NCI-H2171 (cell line): Measurements from ENCODE around the gene CC2D1A.
"Not testable (repeated sequence)": the region's sequence is repeated elsewhere in the genome, so short reads cannot be mapped to it uniquely, and the experiment has no call there.

Experiments used
- DNase-seq: peaks from one replicate; lab custom pipeline; 2025; lab: John Stamatoyannopoulos, UW

The CC2D1A gene

DNA sequence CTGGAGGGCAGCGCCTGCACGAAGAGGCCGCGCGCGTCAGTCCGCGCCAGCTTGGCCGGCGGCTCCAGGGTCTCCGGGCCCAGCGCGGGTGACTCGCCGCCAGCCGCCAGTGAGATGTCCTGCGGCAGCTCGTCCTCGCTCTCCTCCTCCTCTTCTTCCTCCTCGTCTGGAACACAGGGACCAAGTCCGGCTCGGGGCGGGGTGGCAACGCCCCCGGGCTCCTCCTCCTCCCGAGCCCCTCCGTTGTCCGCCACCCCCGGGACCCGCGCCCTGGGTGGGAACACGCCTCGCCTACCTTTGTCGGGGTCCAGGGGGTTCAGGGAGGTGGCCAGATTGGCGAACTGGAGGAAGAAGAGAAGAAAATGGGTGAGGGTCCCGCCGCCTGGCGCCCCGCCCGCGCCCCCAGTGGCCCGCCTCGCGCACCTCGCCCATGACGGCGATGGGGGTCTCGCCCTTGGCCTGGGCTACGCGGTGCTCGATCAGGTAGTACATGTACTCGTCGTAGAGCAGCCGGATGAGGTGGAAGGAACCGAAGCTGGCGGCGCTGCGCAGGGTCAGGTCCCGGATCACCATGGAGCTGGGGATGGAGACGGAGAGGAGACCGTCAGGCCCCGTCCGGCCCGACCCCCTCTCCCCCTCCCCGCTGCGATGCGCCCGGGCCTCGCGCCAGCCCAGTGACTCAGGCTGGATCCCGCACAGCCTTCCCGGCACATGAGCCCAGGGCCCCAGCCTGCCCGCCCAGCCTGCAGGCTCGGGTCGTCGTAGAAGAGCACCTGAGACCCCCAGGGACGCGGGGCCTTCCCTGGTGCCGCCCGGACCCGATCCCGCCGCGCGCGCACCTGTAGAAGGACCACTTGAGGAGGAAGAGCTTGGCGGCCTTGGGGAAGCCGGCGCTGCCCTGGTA lies 57.0 kb downstream of the CC2D1A start:
- DNase-seq = no peak

DNA sequence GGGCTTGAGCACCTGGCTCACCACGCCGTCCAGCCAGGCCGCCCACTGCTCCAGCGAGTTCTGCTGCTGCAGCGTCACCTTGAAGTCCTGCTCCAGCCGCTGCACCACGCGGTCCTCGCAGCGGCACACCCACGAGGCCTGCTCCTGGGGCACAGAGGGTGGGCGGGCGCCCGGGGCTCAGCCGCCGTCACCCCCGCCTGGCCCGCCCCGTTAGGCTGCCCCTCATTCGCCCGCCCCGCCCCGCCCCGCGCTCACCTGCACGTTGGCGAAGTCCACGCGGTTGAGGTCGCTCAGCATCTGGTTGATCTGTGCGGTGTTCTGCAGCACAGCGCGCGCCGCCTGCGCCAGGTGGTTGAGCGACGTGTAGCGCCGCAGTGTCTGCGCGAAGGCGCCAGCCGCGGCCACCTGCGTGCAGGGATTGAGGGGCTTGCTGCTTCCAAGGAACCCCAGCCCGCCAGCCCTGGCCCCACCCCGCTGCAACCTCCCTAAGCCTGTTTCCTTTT lies 57.7 kb downstream of the CC2D1A start:
- no peak for DNase-seq

DNA sequence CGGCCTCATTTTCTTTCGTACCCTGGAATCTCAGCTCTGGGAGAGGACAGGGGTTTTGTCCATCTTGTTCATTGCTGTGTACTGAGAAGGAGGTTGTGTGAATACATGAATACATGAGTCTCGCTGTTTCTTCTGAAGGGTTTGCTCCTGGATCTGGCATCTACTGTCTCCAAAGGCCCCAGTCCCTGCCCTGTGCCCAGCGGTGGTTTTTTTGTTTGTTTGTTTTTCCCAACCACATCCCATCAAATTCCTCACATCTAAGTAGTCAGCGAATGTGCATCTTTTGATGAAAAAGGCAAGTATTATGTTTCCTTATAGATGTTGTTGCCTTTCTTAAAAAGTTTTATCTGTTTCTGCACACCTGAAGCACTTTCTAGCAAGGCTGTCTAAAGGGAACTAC lies 58.8 kb downstream of the CC2D1A start:
- DNase-seq = no peak

DNA sequence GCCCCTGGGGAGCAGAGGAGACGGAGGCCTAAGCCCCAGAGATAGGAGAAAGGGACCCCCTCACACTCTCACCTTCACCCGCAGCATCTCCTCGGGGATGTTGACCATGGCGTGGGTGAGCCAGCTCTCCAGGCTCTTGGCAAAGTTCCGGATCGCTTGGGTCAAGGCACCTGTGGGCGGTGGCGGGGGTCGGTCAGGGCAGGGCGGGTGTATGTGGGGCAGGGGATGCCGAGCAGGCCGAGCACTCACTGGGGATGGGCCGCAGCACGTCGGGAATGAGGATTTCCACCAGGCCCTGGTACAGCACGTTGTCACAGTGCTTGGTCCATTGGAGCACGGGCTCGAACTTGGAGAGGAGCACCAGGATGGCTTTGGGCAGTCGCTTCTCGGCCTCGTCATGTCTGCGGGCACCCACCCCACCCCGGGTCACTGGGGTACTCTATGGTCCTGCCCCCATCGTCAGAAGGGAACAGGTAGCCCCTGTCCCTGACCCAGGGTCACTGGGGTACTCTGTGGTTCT lies 59.4 kb downstream of the CC2D1A start:
- no peak for DNase-seq

DNA sequence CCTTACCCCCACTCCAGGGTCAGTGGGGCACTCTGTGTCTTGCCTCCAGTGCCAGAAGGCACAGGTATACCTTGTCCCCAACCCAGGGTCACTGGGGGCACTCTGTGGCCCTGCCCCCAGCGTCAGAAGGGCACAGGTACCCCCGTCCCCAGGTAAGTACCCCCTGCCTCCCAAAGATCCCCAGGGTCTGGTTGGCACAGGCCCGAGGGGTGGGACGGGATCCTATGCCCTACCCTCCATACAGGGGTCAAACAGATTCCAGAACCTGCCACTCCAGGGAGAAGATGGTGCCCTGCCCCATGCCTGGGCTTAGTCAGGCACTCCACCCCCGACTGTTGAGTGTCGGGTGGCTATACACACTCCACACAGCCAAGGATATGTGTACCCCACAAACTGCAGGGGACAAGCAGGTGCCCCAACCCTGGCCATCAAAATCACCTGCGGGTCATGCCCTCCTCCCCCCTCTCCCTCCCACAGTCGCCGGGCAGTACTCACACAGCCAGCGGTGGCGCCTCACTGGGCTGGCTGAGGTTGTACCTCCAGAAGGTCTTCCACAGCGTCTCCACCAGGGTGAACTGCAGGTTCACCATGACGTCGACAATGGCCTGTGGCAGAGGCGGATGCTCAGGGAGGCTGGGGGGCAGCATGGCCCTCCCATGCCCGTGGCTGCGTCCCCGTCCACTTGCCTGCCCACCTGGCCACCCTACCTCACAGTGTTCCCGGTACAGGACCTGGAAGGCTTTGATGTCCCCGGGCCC lies 60.1 kb downstream of the CC2D1A start:
- no peak for DNase-seq

DNA sequence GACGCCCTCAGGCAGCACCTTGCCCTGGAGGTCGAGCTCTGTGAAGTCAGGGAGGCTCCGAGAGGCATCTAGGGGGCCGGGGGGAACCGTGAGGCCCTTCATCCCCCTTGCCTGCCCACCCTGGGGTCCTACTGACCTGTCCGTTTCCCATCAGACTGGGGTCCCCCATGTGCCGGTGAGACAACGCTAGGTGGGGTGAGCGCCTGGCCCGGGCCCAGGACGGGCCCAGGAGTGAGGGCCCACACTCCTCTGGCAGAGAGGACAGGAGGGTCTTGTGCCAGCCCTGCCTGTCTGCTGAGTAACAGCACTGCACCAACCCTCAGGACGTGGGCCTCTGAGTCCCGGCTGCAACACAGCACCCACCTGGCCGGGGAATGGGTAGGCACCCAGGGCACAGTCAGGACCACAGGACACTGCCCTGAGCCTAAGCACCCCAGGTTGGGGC lies 60.7 kb downstream of the CC2D1A start:
- DNase-seq = no peak

DNA sequence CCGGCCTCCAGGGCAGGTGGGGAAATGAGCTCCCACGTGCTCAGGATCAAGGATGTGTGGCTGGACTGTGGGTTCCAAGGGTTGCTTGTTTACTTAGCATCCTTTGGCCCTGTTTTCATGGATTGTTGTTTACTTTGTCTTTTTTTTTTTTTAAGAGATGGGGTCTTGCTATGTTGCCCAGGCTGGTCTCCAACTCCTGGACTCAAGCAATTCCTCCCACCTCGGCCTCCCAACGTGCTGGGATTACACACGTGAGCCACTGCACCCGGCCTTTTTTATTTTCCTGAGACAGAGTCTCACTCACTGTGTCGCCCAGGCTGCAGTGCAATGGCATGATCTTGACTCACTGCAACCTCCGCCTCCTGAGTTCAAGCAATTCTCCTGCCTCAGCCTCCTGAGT lies 61.2 kb downstream of the CC2D1A start:
- DNase-seq = not testable (repeated sequence)

DNA sequence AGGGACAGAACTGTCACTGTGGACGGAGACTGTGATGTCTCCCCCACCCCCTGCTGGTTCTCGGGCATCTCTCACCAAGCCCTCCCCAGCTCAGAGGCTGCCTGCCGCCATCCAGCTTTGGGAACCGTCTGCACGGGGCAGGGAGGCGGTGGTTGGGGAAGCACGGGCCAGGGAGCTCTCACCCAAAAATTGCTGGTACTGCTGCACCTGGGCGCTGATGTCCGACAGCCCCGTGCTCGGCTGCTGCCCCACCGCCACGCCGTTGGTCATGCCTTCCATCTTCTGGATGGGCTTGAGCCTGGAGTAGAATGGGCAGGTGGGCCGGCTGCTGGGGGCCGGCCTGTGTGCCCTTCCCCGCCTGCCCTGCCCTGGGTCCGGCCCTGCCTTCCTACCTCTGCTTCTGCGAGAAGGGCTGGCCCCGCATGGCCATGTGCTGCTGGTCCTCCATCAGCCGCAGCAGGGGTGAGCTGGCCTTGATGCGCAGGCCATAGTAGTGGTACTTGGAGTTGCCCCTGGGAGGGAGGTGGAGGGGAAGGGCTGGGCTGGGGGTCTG lies 62.5 kb downstream of the CC2D1A start:
- no peak for DNase-seq

DNA sequence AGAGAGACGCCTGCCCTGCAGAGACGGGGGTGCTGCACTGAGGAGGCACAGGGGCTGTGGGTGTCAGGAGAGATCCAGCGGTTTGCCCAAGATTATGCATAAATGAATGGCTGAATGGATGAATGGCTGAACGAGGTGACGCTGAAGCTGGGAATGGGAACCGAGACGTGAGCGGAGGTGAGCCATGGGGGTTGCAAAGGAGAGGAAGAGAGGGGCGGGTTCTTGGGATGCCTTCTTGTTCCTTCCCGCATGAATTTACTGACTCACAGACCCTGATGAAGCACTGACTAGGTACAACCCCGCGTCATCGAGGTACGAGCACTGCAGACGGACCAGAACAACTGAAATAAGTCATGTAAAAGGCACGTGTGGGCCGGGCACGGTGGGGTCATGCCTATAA lies 63.0 kb downstream of the CC2D1A start:
- DNase-seq = no peak

DNA sequence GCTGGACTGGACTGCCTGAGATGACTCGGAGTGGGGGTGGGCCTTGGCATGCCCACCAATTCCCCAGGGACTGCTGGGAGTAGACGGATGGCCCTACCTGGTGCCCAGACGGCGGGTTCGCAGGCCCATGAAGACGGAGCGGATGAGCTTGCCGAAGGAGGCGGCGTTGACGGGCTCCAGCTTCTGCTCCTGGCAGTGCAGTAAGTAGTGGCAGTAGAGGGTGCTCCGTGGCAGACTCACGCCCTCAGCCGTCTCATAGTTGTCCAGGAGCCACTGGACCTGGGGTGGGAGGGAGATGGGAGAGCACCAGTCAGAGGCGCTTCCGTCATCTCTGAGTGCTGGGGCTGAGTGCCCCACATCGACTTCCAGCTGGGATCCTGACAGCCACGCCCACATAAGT lies 63.9 kb downstream of the CC2D1A start:
- no peak for DNase-seq

DNA sequence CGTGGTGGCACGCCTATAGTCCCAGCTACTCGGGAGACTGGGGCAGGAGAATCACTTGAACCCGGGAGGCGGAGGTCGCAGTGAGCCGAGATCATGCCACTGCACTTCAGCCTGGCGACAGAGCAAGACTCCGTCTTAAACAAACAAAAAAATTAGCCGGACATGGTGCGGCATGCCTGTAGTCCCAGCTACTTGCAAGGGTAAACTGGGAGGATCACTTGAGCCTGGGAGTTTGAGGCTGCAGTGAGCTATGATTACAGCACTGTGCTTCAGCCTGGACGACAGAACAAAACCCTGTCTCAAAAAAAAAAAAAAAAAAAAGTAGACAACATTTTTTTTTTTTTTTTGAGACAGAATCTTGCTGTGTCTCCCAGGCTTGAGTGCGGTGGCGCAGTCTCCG lies 65.9 kb downstream of the CC2D1A start:
- DNase-seq = not testable (repeated sequence)

DNA sequence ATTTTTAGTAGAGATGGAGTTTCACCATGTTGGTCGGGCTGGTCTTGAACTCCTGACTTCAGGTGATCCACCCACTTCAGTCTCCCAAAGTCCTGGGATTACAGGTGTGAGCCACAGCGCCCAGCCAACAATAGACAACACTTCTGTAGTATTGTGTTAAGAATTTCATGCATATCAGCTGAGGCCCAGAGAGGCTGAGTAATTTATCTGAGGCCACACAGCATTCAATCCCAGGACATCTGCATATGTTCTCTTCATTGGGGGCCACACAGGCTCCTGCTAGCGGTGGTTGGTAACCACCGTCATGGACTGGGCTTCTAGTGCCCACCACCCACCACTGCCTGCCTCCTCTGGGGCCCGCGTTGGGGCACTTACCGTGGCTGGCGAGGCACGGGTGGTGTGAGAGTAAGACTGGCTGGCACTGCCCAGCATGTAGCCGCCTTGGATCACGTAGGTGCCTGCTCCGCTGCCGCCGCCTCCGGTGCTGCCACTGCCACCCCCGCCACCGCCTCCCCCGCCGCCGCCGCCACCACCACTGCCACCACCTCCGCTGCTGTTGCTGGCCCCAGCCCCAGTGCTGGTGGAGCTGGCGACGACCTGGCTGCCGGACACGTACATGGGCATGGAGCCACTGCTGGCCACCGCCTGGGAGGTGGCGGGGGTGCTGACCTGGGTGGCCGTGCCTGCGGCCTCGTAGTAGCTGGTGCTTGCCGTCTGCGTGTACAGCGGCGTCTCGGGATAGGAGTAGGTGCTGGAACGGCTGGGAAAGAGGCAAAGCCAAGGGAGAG lies 66.6 kb downstream of the CC2D1A start:
- no peak for DNase-seq

DNA sequence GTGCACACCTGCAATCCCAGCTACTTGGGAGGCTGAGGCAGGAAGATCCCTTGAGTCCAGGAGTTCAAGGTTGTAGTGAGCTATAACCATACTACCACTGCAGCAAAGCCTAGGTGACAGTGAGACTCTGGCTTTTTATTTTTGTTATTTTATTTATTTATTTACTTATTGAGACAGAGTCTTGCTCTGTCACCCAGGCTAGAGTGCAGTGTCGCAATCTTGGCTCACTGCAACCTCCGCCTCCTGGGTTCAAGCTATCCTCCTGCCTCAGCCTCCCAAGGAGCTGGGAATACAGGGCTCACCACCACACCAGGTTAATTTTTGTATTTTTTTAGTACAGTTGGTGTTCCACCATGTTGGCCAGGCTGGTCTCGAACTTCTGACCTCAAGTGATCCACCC lies 67.5 kb downstream of the CC2D1A start:
- DNase-seq = not testable (repeated sequence)

DNA sequence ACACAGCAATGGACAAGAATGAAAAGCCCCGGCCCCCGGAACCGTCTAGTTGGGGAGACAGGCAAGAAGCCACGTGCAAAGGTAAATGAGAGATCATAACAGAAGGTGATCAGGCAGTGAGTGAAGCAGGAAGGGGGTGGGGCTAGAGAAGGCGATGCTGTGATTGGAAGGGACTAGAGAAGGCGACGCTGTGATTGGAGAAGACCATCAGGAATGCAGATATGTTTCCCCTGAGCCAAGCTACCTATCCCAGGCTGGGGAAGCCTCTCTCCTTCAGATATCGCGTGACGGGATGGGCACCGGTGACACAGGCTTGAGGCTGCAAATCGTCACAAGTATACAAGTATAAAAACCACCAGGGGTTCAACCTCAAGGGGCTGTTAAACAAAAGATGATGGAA lies 68.1 kb downstream of the CC2D1A start:
- DNase-seq = peak; percentile 96

DNA sequence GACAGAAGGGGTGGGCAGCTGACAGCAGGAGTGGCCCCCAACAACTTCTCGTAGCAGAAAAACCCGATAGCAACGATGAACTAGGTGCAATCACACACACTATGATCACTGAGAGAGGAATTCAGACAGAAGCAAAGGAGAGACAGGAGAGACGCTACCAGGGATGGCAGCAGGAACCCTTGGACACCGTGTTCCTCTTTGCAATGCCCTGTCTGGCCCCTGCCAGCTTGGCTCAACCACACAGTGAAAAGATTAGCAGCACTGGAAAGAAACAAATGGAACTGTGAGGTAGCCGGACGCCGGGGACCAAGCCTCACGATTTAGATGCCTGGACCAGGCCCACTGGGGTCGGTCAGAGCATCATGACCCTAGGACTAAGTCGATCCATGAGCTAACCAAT lies 69.9 kb downstream of the CC2D1A start:
- no peak for DNase-seq

DNA sequence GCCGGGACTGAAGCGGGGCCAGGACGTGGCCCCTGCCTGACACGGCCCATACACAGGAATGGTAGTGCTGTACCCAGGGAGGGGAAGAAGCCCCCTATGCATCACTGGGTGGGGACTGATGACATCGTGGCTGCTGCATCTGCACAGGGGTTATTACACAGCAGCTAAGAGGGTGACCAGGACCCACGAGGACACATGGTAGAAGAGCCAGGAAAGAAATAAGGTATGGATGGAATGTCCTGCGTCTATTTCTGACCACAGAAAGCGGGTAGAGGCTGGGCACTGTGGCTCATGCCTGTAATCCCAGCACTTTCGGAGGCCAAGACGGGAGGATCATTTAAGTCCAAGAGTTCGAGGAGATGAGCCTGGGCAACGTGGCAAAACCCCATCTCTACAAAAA lies 70.4 kb downstream of the CC2D1A start:
- DNase-seq = no peak

DNA sequence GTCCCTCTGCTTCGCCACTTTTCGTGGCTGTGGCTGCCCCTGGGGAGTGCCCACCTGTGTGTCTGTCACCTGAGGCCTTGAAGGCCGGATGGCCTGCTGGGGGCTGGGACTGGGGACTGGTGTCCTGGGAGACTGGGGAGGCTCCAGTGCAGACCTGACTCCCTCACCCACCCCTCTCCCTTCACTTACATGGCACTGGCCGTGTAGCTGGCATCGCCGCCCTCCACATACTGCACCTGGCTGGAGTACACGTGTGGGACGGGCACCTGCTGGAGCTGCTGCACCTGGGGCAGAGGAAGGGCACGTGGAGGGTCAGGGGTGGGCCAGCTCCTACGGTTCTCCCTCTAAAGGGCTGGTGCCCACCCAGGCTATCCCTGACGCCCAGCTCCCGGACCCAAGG lies 71.8 kb downstream of the CC2D1A start:
- no peak for DNase-seq

DNA sequence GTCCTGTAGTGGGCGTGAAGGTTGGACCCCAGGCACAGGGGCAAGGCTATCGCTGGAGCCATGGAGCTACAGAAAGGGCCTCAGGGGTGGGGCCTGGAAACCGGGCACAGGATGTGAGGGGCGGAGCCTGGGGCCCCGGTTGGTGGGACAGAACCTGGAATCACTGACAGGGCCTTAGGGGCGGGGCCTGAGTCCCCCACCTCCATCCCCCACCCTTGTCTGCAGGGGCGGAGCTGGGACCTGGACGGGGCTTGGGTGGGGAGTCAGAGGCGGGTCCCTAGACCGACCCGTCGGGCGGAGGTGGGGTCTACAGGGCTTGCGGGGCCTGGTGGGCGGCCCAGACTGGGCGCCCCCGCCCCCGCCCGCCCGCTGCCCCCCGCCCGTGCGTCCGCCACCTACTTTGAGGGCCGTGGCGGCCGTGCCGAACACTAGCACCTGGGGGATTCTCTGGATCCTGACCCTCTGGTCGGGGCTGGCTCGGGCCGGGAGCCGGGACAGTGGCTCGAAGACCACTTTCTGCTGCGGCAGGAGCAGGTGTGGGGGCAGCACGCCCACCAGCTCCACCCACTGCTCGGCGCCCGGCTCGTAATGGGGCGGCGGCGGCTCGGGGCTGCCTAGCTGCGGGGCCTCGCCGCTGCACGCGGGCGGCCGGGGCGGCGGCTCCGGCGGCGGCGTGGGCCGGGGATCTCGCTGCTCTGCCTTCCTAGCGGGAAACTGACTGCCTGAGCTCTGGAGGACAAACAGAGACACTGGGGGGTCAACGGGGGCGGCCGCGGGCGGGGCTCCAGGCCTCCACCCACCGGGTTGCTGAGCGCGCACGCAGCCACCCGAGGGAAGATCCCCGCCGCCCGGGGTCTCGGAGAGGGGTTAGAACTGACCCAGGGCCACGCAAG lies 72.6 kb downstream of the CC2D1A start:
- DNase-seq = peak; percentile 81

DNA sequence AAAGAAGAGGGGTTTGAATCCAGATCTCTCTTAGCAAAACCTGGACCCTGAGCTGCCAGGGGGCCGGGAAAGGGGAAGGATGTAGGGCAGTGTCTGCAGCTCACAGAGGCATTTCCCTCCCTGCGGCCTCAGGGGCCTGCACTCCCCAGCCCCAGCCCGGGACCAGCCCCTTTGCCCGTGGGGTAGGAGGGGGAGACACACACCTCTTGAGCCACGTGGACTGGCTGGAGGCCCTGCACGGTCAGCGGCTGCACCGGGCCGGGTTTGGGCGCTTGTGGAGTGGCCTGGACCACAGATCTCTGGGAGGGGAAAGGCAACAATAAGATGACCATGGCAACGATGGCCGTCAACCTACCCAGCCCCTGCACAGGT lies 73.2 kb downstream of the CC2D1A start:
- DNase-seq = no peak

DNA sequence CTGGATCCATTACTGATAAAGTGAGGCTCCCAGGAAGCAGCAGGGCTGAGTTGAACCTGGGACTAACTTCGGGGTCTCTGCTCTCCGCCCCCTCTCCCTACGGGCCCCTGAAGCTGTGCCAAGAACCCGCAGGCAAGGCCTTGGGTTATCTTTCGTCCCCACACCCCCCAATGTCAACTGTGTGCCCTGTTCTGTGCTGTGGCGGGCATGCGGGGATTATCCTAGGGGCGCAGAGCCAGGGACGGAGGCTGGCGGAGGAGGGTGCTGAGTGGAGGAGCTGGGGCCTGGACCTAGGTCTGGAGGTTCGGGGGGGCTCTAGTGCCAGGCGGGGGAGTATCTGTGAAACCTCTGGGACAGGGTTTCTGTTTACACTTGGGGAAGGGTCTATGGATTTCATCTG lies 73.7 kb downstream of the CC2D1A start:
- DNase-seq = no peak

DNA sequence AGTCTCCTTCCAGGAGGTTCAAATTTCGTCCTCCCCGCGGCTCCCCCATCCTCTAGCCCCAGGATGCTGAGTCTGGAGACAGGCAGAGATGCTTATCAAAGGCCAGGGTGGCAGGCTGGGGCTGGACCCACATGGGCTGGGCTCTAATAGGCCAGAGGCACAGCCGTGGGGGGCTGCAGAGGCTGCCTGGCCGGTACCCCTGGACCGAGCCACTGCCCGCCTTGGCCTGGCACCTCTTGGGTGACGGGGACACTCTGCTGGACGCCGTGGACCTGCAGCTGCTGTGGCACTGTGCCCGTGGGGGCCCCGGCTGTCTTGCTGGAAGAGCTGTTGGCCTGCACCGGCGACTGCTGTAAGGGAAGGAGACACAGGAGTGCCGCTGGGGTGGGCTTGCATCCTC lies 74.3 kb downstream of the CC2D1A start:
- DNase-seq = no peak
